HG02571 (cell line): ENCODE data around the gene CEP112.
"Not testable (repeated sequence)": the region's sequence is repeated elsewhere in the genome, so short reads cannot be mapped to it uniquely, and the experiment has no call there.

Experiments
- ATAC-seq: cut with Tn5 transposase; IDR thresholded peaks from one replicate; pipeline ENCODE4 v1.9.1; 2021; ENCODE audit warnings: mild to moderate bottlenecking, moderate library complexity; ENCODE audit not compliant: unreplicated experiment

The CEP112 gene

DNA sequence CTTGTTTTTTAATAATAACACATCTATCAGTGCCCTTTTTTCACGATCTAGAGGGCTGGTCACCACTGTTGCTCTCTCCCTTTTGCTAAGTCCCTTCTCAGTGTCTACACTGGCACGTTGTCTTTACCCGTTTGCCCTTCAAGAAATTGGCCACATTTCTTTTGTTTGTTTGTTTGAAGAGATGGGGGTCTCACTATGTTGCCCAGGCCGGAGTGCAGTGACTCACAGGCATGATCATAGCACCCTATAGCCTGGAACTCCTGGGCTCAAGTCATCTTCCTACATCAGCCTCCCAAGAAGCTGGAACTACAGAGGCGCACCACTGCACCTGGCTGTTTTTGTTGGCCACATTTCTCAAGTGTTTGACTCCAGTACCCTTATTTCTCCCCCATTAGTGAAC, 492.5 kb downstream of the CEP112 start:
- no peak for ATAC-seq

DNA sequence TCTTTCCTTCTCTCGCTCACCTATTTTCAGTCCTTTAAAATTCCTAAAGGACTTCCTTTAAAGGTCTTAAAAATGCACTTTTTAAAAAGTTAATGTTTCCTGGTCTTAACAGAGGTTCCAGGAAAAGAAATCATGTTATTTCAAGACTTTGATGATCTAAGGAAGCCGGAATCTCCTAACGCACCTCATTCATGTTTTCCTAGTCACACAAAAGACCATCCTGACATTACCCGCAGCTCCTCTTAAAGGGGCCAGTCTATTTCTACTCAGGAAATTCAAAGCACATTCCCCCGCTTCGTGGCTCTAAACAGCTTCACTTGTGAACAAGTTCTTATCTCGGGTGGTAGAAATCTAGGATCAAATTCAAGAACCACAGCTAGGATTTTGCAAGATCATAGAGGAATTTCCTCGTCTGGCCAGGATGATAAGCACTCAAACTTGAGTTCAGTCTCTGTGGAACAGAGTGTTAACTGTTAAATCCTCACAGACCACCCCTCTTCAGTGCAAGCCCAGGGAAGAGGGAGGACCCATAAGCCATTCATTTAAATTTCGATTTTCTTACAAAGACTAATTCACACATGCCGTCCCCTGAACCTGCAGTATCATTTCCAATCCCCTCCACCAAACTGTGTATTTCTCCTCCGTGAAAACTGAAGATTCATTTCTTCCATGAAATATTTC, 493.4 kb downstream of the CEP112 start:
- ATAC-seq, result no peak

DNA sequence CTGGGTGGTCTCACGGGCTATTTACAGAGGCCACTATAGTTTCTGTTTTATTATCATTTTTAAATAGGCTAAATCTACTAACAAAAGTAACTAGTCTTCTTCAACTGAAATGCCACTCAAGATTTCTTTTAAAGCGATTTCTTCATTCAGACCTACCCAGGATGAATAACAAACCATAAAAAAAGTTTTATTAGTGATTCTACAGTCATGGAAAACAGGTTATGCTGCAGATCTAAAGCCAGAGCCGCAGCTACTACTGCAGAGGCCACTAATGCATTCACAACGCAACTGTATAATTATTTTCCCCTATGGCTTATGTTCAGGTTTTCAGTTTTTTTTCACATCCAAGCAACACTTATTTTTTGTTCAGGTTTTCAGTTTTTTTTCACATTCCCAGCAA, 494.3 kb downstream of the CEP112 start:
- no peak for ATAC-seq

DNA sequence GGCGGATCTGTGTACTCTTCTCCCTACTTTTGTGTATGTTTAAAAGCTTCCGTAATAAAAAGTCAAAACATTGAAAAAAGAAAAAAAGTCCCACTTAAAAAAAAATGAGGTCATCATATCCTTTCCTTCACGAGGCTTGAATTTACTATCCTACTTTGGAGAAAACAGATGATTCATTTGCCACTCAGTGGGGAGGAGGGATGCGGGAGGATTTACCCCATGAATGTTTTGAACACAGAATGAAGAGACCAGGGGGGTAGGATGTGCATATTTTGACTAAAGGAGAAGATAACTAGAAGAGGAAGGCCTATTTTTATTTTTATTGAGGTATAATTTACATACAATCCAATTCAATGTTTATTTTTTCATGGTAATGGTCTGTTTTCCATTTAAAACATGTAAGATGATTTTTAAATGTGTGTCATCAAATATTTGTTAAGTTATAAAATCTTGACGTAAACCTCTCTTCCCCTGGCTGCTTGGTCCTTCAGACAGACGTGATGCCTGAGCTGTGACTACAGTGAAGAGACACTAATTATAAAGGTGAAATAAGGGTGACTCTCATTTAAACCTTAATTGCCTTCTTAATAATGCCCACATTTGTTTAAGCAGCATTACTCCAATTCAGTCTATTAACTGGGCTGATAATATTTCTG, 495.1 kb downstream of the CEP112 start:
- ATAC-seq, result no peak

DNA sequence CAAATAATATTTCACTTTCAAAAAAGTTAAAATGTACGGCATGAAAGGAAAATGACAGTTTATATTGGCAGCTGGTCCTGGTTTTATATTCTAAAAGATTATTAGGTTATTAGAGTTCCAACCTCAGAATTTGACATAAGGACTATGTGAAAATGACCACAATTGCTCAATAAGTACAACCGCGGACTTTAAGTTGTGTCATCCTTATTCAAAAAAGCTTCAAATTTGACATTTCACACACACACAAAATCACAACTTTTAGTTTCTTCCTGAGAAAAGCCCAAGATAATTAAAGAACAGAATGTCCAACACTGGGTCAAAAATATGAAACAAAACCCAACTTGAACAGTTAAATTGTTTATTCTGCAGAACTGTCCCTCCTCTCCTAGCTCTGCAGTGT, 497.3 kb downstream of the CEP112 start:
- ATAC-seq, result no peak

DNA sequence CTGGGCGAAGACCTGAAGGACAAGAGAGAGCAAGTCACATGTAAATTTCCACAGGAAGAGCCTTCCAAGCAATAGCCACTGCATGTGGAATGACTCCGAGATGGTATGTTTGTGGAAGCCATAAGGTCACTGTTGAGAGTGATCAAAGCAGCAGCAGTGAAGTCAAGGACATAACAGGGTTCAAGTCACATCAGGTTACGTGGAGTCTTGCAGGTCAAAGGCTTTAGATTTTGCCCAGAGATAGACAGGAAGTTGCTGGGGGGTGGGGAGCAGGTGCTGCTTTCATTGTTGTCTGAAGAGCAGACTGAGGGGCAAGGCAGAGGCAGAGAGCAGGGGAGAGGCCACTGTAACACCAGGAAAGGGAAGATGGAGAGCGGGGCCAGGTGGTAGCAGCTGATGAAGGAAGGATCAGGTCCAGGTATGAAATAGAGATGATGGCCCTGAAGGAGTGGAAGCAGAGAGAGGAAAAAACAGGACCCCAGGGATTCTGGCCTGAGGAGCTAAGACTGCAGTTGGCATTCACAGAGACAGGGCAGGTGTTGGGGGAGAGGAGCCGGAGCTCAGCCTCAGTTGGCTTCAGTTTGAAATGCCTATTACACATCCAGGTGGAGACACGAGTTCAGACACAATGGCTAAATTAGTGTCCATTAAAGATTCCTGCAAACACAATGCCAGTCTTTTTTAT, 501.2 kb downstream of the CEP112 start:
- ATAC-seq, result no peak

DNA sequence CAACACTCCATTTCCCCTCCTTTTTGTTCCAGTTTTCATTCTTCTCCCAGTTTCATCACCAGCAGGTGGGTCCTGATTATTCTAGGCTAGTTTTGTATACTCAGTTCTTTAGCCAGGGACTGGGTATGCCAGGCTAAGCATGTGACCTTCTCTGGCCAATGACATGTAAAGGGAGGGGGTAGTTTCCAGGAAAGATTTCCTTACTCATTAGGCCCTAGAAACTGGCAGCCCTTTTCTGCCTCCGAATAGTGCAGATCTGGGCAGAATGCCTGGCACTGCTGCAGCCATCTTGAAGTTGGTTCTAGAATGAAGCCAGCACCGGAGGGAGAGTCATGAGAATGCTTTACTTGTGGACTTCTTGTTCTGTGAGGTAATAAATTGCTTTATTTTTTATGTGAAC, 503.6 kb downstream of the CEP112 start:
- ATAC-seq, result no peak

DNA sequence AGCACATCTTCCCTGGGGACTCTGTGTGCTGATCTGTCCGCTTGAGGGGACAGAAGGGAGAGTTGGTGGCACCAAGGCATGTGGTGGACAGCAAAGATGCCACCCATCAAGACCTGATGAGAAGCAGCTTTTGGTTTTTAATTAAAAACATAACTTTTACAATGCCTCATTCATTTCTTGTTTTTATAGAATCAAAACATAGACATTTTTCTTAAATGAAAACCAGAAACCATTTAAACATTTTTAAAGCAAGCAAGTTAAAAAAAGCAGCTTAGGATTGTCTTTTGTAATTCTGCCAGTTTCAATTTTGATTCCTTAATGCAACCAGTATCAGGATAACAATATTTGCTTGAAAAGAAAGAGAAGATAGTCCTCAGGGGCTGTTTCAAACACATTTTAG, 506.8 kb downstream of the CEP112 start:
- no peak for ATAC-seq

DNA sequence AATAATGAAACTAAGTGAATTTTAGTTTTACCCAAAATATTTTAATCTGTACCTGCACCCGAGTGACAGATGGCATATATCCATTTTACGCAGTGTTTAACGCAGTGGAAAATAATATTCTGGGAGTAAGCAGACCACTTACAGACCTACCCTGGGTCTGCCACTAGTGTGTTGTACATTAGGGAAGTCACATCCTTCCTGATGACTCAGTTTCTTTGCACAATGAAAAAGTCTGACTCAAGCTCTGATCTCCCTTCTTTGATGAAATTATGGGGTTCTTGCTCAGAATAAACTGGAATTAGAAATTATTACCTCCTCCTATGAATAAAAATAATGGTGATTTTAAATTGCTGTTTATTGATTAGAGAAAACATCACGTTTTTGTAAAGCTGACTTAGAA, 507.3 kb downstream of the CEP112 start:
- no peak for ATAC-seq

DNA sequence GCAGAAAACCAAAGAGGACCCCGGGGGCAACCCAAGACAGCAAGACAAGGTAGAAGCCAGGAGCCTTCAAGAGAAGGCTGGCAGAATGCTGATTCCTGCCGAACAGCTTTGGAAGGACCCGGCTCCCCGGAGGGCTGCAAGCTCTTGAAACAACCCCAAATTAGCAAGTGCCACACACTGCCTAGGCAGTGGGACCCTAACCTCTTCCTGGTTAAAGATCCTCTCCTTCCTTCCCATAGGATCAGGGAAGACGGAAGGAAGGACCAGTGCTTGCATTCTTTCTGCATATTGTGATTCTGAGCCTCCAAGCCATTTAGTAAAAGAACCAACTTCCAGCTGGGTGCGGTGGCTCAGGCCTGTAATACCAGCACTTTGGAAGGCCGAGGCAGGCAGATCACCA, 508.5 kb downstream of the CEP112 start:
- ATAC-seq, result no peak

DNA sequence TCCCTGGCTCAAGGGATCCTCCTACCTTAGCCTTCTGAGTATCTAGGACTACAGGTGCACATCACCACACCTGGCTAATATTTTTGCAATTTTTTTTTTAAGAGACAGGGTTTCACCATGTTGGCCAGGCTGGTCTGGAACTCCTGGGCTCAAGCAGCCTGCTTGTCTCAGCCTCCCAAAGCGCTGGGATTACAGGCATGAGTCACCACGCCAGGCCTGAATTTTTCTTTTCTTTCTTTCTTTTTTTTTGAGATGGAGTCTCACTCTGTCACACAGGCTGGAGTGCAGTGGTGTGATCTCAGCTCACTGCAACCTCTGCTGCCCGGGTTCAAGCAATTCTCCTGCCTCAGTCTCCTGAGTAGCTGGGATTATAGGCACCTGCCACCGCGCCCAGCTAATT, 510.2 kb downstream of the CEP112 start:
- ATAC-seq, result not testable (repeated sequence)

DNA sequence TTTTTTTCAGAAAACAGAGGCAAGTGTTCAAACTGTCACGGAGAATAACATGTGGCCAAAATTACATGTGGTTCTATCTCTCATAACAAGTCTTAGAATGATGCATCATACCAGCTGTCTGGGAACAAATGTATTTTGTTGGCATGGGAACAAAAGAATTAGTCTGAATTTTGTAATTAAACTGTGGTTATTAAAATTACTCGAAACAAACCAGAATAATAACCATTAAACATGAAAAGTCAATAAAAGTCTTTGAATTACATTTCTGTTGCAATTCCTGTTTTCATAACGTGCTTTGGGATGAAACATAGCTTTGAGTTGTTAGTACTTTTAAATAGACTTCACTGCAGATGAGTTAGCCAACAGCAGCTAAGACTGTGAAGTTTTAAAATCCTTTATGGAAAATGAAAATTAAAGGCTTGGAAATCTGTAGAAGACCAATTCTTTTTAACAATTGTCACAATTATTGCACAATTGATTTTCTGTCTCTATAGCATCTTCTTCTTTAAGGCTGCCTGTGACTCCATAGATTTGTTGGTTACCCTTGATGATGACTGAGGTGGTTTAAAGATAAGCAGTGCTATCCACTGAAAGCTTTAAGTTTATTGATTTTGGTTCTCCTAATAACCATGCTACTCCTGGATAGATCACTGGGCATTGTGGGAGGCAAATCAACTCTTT, 512.6 kb downstream of the CEP112 start:
- ATAC-seq, result no peak

DNA sequence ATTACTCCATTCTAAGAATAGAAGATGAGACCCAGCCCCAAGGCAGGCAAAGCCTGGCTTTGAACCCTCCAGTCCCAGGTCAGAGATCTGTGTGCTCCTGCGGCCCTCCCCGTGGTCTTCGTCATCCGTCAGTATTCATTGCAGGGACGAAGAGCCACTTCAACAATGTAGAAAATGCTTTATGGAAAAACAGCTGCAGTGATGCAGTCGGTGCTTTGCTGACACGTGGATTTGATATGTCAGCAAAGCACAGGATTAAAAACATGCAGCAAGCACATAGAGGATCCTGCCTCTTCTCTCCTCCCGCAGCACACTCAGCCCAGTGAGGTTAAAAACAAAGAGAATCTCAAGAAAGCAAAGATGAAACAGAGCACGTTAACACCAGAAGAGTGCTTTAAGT, 513.4 kb downstream of the CEP112 start:
- ATAC-seq, result no peak

DNA sequence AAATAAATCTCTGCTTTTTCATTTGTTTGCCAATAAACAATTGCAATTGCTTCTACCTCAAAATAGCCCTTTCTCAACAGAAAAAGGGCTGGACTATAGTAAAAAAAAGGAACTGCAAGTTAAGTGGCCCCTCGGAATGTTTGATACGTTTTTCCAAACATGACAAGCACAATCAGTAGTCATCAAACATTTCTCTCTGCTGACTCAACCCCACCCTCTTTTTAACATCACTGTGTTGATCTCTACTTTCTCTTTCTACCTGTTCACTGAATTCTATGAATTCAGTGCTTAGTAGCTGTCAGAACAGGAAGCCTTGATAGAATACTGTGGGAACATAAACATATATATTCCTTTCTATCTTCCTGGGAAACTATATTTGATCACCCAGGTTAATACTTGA, 514.0 kb downstream of the CEP112 start:
- no peak for ATAC-seq

DNA sequence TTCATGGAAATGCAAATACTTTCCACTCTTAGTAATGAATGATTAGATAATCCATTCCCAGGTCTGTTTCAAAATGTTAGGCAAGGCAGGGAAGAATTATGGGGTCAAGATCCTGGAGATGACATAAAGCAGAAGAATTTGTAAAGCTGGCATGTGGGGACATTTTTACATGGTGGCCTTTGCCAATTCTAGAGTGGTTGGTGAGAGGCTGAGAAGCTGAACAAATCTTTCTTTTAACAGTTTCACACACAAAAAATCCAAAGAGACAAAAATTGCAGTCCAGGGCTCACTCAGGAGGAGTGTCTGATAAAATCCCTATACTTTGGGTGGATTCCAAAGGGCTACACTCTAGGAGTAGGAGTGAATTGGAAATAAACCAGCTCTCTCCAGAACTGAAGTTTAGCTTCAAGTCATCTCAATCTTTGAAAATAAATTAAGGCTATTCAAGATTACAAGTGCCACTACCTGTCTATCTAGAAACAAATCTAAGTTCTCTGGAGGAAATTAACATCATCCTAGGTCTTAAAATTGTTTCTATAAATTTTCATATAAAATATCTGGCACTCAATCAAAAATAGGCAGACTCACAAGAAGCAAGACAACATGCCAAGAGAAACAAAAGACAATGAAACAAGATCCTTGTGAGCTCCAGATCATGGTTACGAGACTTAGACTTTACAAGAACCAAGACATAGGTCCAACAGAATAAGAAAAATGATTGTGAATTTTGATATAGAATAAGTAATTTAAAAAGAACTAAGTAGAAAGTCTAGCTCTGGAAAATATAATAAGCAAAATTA, 517.5 kb downstream of the CEP112 start:
- ATAC-seq, result no peak

DNA sequence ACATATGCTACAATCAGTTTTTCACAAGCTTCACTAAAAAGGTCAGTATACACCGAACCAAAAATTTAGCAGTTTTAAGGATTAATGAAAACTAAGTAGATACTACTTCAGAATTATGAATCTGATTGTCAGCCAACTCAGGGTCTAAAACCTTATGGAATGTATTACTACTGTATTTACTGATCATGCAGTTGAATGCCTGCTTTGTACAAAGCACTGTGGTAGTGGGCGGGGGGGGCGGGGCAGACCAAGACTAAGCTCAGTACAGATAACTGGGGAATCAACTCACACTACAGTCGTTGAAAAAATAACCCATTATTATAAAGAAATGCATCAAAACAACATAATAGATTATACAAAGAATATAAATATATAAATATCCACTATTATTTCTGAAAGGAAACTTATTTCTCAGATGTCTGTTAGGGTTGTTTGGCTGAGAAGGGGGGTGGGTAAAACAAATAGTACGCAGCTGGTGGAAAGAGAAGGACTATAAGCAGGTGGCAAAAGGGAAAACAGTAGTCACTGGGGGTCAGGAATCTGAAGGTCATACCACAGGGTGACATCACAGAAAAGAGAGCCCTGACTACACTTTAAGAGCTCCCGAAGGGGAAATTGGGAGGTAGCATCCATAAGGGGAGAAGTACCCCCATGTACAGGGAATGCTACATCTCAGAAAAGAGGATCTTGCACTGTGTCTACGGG, 521.1 kb downstream of the CEP112 start:
- no peak for ATAC-seq

DNA sequence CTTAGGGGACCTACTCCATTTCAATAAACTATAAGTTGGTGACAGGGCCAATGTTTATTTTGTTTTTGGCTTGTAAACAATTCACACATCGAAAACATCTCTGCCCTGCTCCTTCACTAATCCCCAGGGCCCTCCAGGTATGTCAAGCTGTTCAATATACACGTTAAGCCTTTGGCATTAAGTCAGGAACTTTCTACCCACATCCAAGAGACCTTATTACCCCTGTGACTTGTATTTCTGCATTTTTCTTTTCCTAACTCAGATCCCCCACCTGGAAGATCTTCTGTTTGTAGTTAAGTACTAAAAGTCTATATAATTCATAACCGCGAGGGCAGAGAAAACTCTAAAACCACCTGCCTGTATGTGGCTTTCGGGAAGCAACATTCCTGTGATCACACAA, 523.7 kb downstream of the CEP112 start:
- ATAC-seq, result no peak

DNA sequence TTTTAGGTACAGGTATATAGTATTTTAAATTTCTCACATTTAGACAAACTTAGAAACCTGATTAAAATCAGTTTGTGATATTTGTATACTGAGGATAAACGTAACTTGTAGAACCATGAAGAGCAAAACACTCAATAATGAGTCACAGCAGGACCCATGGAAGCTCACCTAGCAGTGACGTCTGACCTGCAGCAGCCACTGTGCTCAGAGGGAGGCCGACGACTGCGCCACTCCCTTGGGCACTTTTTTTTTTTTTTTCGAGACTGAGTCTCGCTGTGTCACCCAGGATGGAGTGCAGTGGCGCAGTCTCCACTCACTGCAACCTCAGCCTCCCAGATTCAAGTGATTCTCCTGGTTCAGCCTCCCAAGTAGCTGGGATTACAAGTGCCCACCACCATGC, 524.3 kb downstream of the CEP112 start:
- ATAC-seq, result no peak

DNA sequence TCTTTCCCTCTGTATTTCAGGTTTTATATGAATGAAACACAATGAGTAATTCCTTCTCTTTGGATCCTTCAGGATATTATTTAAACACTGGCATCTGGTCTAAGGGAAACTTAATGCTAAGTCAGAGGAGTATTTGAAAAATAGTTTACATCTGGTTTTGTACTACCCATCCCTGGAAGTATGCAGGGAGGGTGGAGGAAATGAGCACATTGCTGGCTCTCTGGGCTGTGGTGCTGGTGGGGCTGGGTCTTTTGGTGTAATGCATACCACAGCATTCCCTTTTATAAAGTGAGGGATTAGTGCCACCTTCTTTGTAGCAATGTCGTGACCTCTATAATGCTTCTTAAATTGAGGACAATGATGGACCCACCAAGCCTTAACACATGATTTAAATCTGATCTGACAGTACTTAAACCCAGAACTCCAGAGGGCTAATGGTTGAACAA, 525.0 kb downstream of the CEP112 start:
- no peak for ATAC-seq

DNA sequence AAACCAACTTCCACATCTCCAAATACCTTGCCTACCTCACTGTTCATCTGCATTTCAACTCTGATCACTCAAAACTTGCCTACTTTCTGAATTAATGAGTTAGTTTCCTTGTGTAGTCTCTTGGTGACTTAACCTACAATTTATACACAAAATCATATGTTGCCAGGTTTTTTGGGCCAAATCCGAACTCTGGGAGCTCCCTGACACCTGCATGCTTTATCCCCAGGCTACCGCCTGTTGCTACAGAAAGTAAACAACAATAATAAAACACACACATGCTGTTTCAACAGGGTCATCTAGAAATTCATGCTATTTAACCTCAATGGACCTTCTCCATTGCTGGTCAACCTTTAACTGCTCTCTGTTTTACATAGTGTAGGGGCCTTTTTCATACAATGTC, 526.0 kb downstream of the CEP112 start:
- no peak for ATAC-seq
